ENCODE results near the gene STEAP3. TPM values are rescaled to one million over a fixed set of nuclear protein-coding genes. Genes with fewer than 3 reads are reported as not detected.

STEAP3 gene
- total RNA-seq, 1 donor from 2014 or later: 24.5 TPM

GRCh38 chr2:119225926-119226325, 2.3 kb downstream of the STEAP3 start:
- no peak for DNase-seq (ENCODE audit: low read depth)

DNA sequence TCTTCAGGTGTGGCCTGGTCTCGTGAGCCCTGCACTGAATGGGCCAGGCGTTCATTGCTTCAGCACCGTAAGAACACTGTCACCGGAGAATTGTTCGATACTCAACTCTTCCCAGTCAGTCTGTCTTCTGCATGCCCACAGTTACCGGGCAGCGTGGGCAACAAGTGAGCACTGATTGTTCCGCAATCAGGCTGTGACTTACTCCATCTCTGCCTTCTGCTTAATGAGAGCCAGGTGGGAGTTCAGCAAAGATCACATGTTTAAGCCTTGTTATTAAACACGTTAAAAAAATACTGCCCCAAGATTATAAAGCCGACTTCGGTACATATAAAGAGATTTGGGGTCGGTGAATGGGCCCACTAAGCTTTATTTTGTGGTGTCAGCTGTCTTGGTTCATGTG, 3.7 kb downstream of the STEAP3 start:
- DNase-seq (ENCODE audit: low read depth): no peak

DNA sequence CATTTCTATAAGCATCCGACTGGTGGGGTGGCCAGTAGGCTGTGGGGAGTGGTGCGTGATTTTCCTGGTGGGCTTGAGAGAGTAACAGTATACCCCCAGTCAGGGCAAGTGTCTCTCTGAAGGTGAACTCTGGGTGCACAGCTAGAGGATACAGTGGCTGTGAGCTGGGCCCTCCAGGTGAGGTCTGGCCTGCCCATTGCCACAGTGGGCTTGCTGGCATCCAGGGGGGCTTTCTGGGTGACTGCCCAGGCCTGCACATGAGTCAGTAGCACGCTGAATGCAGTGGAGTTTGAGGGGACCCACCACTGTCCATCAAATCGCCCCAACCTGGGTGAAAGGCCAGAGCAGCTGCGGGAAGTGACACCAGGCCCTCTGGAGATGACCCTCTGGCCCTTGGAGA, 4.5 kb downstream of the STEAP3 start:
- no peak for DNase-seq (ENCODE audit: low read depth)

- DNase-seq (ENCODE audit: low read depth): no peak
These were observed 5.3 kb downstream of the STEAP3 start for GRCh38 chr2:119228964-119229363.

GRCh38 chr2:119229716-119230115, 6.1 kb downstream of the STEAP3 start:
- no peak for DNase-seq (ENCODE audit: low read depth)

- DNase-seq (ENCODE audit: low read depth): no peak
These were observed 6.9 kb downstream of the STEAP3 start for GRCh38 chr2:119230219-119231185.

DNA sequence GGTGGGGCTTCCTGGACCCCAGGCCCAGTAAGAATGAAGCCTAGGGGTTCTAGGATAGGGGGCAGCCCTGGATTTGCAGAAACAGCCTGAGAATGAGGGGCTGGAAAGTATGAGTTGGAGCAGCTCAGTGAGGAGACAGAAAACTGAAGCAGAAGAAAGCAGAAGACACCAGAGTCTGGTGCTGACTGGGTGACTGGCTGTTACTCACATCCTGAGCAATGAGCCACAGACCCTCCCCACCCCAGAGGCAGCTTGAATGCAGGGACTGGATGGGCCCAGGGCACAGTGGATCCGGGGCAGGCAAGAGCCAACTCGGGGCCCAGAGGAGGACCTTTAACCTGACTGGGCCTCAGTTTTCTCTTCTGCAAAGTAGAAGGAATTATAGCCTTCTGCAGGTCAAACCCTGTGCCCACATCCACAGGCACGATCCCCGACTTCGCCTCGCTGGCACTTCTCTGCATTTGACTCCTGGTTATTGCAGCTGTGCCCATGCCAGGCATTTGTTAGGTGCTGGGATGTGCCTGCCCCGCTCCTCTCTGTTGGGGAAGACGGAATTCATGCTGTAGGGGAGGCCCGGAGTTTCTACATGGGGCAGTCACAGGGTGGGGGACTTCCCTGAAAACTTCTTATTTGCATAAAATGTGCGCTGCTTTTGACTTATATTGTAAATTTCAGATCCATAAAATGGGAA, 8.5 kb downstream of the STEAP3 start:
- no peak for DNase-seq (ENCODE audit: low read depth)

- DNase-seq (ENCODE audit: low read depth): no peak
These were observed 9.0 kb downstream of the STEAP3 start for GRCh38 chr2:119232666-119232993.

GRCh38 chr2:119233326-119234020, 9.8 kb downstream of the STEAP3 start:
- DNase-seq (ENCODE audit: low read depth): peak; percentile 28

GRCh38 chr2:119234021-119235019, 10.7 kb downstream of the STEAP3 start:
- DNase-seq (ENCODE audit: low read depth): no peak

DNA sequence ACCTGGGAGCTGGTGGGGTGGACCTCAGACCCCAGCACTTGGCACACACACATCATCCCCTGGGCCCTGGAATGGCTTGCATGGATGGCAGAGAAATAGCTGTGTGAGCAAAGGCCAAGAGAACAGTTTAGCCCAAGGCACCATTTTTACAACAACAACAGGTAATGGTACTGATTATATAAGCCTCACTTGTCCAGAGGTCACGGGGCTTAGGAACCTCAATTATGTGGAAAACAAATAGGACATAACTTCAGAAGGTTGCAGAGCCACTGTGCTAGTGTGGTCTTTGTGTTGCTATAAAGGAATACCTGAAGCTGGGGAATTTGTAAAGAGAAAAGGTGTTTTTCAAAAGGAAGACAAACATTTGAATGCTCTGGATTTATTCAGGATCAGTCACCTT, 13.2 kb downstream of the STEAP3 start:
- DNase-seq (ENCODE audit: low read depth): no peak

GRCh38 chr2:119240311-119241204, 16.9 kb downstream of the STEAP3 start:
- DNase-seq (ENCODE audit: low read depth): peak; percentile 41

DNA sequence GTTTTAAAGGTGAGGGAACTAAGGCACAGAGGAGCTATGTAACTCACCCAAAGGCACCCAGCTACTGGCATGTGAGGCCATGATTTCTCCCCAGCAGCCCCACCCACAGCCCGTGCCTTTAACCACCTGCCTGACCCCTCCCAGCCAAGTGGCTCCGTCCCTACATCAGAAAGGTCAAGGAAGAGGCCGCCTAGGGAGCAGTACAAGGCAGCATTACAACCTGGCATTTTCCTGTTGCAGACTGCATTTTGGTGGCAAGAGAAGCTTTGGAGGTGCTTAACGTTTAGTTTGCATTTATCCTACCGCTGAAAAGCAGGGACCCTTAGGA, 17.5 kb downstream of the STEAP3 start:
- DNase-seq (ENCODE audit: low read depth): no peak

DNA sequence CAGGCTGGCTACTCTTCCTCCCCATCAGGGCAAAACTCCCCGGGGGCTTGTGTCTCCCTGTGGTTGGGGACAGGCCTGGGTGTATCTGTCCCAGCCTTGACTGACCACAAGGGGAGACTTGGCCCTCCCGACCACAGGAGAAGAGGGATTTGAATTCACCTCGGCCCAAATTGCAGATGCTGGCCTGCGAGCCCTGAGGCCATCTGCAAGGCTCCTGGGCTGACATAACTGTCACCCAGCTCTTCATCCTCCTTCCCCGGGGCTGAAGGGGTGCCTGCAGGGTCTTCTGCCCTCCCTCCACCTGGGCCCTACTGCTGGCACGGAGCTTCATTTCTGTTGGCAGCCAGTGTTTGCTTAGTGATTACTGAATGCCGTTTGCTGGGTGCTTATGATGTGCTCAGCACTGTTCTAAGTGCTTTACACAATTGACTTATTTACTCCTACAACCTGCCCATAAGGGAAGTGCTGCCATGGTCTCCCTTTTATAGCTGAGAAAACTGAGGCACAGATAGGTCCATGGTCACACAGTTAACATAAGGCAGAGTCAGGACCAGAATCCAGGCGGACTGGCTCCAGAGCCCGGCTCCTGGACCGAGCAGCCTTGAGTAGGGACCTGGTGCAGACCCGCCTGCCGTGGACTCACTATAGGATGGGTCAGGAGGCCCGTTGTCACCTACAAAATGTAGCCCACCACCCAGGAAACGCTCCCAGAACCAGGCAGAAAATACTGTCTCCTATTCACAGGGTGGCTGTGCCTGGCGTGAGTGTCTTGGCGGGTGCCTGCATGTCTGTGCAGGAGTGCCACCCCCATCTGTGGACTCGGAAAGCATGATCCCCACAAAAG, 18.9 kb downstream of the STEAP3 start:
- no peak for DNase-seq (ENCODE audit: low read depth)

GRCh38 chr2:119243621-119244020, 20.0 kb downstream of the STEAP3 start:
- DNase-seq (ENCODE audit: low read depth): no peak

DNA sequence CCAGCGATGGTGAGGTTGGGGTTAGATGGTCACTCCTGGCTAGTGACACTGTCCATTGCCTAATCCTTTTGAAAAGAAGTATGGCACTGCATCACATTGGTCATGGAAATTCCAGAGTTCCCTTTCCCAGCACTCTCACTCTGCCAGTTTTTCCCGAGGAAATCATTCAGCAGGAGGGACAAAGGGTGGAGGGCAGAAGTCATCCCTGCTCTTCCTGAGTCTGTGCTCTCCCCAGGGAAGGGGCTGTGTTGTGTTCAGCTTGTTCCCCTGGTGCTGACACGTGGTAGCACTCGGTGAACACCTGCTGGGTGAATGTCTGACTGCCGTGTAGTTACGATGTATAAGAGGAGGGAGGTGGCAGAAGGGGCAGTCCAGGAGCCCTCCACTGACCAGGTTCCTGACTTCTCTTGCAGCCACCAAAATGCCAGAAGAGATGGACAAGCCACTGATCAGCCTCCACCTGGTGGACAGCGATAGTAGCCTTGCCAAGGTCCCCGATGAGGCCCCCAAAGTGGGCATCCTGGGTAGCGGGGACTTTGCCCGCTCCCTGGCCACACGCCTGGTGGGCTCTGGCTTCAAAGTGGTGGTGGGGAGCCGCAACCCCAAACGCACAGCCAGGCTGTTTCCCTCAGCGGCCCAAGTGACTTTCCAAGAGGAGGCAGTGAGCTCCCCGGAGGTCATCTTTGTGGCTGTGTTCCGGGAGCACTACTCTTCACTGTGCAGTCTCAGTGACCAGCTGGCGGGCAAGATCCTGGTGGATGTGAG, 21.6 kb downstream of the STEAP3 start:
- DNase-seq (ENCODE audit: low read depth): no peak

GRCh38 chr2:119245841-119246230, 22.2 kb downstream of the STEAP3 start:
- no peak for DNase-seq (ENCODE audit: low read depth)
